AG04449 (cell line): ENCODE measurements around the gene PKLR.

Experiments
- CTCF ChIA-PET: fragments of 350-600 bp; formaldehyde crosslinking; extraction: SDS; loops from one replicate; lab custom pipeline; 2021; ENCODE audit warnings: antibody characterized with exemption; lab: Yijun Ruan, JAX
- POLR2A ChIA-PET: fragments of 400-600, 350-600 bp; formaldehyde crosslinking; extraction: SDS; loops from one replicate; lab custom pipeline; 2020; ENCODE audit warnings: antibody characterized with exemption, inconsistent platforms; lab: Yijun Ruan, JAX
- DNase-seq: peaks from one replicate; pipeline ENCODE4 v3.0.0-alpha.2; 2010; ENCODE audit warnings: low read depth, low spot score
- H3K4me3 ChIP-seq: 2 replicates; pipeline ENCODE4 v1.5.1; 2011; ENCODE audit warnings: low read depth, mild to moderate bottlenecking, control low read depth, low read length
- TF ChIP-seq, protein P1 (sequence below): IDR thresholded peaks from one replicate; pipeline ENCODE4 v1.5.1; 2011; ENCODE audit warnings: mild to moderate bottlenecking, moderate library complexity, low read length, control low read depth, inconsistent platforms; ENCODE audit not compliant: insufficient read depth; ENCODE audit errors: missing control alignments

PKLR gene

DNA sequence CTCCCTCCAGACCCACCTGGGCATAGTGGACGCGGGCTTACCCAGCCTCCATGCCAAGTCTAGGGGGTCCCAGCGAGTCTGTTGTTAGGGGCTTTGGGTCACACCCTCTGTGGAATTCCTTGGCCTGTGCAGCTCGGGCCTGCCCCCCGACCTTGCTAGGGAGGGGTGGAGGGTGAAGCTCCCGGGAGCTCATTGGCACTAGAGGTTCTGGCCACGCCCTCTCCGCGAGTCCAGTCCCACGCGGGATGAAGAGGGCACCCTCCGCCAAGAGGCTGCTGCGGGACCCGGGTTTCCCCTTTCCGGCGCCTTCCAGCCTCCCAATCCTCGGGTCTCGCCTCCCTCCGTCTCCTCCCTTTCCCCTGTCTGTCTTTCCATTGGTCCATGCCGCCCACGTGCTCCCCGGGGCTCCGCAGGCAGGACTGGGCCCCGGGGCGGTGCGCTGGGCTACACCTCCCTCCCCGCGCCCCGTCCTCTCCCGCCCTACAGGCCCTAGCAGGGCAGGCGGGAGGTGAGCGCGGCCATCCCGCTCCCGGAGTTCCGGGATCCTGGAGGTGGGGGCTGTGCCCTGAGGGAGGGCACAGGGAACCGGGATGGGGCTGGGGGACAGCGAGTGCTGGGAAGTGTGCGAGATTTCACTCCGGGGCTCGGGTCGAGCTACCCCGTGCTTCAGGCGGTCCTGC is 22.9 kb upstream of the PKLR start:
- H3K4me3 ChIP-seq: peak overlapping the region; percentile 84
- POLR2A ChIA-PET: interaction anchor here (0.8 to 2.3 kb wide), 5 partner anchors 16 to 239 kb away, joined by 3 to 11 read pairs (median 5); partner anchors contain the start of genes ASH1L, CLK2 and FDPS
- peak; percentile 70 for DNase-seq
- CTCF ChIA-PET: interaction anchor here (0.6 to 13.1 kb wide), 19 partner anchors 11 to 216 kb away, joined by 3 to 253 read pairs (median 5); partner anchors contain the start of genes CLK2, ENTREP3 and HCN3
- TF ChIP-seq, protein P1, sequence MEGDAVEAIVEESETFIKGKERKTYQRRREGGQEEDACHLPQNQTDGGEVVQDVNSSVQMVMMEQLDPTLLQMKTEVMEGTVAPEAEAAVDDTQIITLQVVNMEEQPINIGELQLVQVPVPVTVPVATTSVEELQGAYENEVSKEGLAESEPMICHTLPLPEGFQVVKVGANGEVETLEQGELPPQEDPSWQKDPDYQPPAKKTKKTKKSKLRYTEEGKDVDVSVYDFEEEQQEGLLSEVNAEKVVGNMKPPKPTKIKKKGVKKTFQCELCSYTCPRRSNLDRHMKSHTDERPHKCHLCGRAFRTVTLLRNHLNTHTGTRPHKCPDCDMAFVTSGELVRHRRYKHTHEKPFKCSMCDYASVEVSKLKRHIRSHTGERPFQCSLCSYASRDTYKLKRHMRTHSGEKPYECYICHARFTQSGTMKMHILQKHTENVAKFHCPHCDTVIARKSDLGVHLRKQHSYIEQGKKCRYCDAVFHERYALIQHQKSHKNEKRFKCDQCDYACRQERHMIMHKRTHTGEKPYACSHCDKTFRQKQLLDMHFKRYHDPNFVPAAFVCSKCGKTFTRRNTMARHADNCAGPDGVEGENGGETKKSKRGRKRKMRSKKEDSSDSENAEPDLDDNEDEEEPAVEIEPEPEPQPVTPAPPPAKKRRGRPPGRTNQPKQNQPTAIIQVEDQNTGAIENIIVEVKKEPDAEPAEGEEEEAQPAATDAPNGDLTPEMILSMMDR: no peak

DNA sequence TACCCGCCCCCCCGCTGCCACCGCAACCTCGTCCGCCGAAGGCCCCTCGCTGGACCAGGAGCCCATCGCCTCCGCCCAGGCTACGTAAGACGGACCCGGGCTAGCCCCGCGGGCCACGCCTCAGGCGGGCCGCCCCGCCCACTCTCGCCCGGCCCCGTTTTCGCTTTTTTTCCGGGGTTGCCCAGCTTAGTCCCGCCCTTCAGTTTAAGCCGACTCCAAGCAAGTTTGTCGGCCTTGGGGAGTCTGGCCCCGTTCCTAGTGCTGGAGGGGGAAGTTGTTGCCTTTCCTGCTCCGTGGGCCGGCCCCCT is 22.4 kb upstream of the PKLR start:
- TF ChIP-seq, protein P1: no peak
- peak overlapping the region; percentile 84 for H3K4me3 ChIP-seq
- ChIA-PET POLR2A (interaction anchor here (0.8 to 2.3 kb wide), 7 partner anchors 12 to 239 kb away, joined by 3 to 11 read pairs (median 4); partner anchors contain the start of genes ASH1L, CLK2, ENTREP3 and FDPS), CTCF (interaction anchor here (0.6 to 13.1 kb wide), 20 partner anchors 11 to 217 kb away, joined by 3 to 253 read pairs (median 4); partner anchors contain the start of genes CLK2, ENTREP3 and HCN3)
- DNase-seq: peak; percentile 42

DNA sequence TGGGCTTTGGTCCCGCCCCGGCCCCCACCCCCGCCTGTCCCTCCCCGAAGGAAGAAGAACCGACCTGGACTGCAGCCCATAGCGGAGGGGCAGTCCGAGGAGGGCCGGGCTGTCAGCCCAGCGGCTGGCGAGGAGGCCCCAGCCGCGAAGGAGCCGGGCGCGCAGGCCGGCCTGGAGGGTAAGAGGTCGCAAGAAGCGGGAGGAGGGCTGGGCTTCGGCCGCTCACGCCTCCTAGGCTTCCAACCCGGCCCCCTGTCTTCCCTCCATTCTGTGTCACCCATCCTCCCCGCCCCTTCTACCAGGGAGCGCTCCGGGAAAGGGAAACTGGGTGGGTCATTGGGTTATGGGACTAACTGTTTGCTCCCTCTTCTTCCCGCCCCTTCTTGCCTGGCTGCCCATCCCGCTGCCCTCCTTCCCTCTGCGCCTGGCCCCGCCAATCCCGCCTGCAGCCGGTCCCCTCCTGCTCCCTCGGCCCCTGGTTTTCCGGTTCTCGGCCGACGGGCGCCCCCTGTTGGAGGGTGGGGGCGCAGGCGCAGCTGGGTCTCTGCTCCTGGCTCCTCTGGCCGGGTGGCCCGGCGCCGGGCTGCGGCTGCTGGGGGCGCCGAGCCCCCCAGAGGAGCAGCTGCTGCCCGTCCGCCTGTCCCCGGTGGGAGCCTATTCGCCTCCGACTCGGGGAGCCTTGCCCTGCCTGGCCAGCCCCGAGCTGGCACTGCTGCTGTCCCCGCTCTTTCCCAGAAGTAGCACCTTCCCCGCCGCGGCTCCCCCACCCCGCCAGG is 21.9 kb upstream of the PKLR start:
- ChIA-PET POLR2A (interaction anchor here (0.8 to 2.3 kb wide), 8 partner anchors 11 to 240 kb away, joined by 3 to 11 read pairs (median 4); partner anchors contain the start of genes ASH1L, CLK2, ENTREP3 and FDPS), CTCF (interaction anchor here (0.7 to 13.1 kb wide), 25 partner anchors 11 to 325 kb away, joined by 3 to 253 read pairs (median 5); partner anchors contain the start of genes CLK2, ENTREP3, FDPS and HCN3)

DNA sequence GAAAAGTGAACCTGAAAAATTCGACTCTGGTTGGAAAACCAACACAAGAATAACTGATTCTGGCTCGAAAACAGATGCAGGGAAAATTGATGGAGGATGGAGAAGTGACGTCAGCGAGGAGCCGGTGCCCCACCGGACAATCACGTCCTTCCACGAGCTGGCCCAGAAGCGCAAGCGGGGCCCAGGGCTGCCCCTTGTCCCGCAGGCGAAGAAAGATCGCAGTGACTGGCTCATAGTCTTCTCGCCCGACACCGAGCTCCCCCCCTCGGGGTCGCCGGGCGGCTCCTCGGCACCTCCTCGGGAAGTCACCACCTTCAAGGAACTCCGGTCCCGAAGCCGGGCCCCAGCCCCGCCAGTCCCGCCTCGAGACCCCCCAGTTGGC is 21.3 kb upstream of the PKLR start:
- H3K4me3 ChIP-seq: peak overlapping the region; percentile 84
- ChIA-PET CTCF (interaction anchor here (0.6 to 13.1 kb wide), 20 partner anchors 10 to 326 kb away, joined by 3 to 253 read pairs (median 4); partner anchors contain the start of genes CLK2, ENTREP3, FDPS and HCN3), POLR2A (interaction anchor here (0.6 to 1.0 kb wide), 3 partner anchors 60 to 240 kb away, joined by 3 to 5 read pairs (median 3); partner anchors contain the start of genes ASH1L and SCAMP3)
- TF ChIP-seq, protein P1: no peak
- no peak for DNase-seq

More for the DNA sequence above, 21.9 kb upstream of the PKLR start:
- peak; percentile 70 for DNase-seq
- TF ChIP-seq, protein P1: peak; percentile 95
- peak overlapping the region; percentile 84 for H3K4me3 ChIP-seq

DNA sequence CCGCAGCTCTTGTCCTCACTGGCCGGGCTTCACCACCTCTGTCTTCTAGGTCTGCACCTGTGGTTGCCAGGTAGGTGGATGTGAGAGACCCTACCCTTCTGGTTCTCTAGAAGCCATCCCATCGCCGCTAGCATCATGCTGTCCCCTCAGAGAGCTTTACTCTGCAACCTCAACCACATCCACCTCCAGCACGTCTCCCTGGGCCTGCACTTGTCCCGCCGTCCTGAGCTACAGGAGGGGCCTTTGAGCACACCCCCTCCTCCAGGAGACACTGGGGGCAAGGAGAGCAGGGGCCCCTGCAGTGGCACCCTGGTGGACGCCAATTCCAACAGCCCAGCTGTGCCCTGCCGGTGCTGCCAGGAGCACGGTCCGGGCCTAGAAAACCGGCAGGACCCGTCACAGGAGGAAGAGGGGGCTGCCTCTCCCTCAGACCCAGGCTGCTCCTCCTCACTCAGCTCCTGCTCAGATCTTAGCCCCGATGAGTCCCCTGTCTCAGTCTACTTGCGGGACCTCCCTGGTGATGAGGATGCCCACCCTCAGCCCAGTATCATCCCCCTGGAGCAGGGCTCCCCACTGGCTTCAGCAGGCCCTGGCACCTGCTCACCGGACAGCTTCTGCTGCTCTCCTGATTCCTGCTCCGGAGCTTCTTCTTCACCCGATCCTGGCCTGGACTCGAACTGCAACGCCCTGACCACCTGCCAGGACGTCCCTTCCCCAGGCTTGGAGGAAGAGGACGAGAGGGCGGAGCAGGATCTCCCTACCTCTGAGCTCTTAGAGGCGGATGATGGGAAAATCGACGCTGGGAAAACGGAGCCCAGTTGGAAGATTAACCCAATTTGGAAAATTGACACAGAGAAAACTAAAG is 20.6 kb upstream of the PKLR start:
- no peak for DNase-seq
- ChIA-PET CTCF (interaction anchor here (0.6 to 13.1 kb wide), 23 partner anchors 10 to 327 kb away, joined by 3 to 253 read pairs (median 4); partner anchors contain the start of genes CLK2, ENTREP3, FDPS and HCN3), POLR2A (interaction anchor here (0.6 to 2.4 kb wide), 5 partner anchors 49 to 241 kb away, joined by 3 to 10 read pairs (median 5); partner anchors contain the start of genes ASH1L, CLK2 and SCAMP3)
- H3K4me3 ChIP-seq: peak overlapping the region; percentile 84
- TF ChIP-seq, protein P1: no peak
